IPS DF 6.9 (cell line): ENCODE results near the gene PGLYRP2.

Experiments
- DNase-seq: peaks from one replicate; pipeline ENCODE4 v3.0.0-alpha.2; 2013; ENCODE audit warnings: low read depth, low spot score
- H3K27ac ChIP-seq: one replicate; pipeline ENCODE4 v1.5.1; 2013; ENCODE audit warnings: low read length, control low read depth
- H3K27me3 ChIP-seq: 2 replicates; pipeline ENCODE4 v1.6.1; 2013; ENCODE audit warnings: mild to moderate bottlenecking, low read length; ENCODE audit not compliant: control insufficient read depth, insufficient read depth
- H3K36me3 ChIP-seq: 2 replicates; pipeline ENCODE4 v1.6.1; 2013; ENCODE audit warnings: low read length; ENCODE audit not compliant: control insufficient read depth, insufficient read depth
- H3K4me1 ChIP-seq: 2 replicates; pipeline ENCODE4 v1.6.1; 2013; ENCODE audit warnings: low read length; ENCODE audit not compliant: control insufficient read depth, insufficient read depth
- H3K4me3 ChIP-seq: 2 replicates; pipeline ENCODE4 v1.5.1; 2013; ENCODE audit warnings: mild to moderate bottlenecking, low read length
- H3K9me3 ChIP-seq: 2 replicates; pipeline ENCODE4 v1.6.1; 2013; ENCODE audit warnings: low read length, inconsistent platforms; ENCODE audit not compliant: control insufficient read depth, insufficient read depth
- WGBS: extraction: QIAGEN DNeasy Blood & Tissue Kit; methylation state at CpG from one replicate; pipeline ENCODE4 v1.1.7; 2013; ENCODE audit warnings: mixed read lengths, missing lambda C conversion rate; ENCODE audit not compliant: insufficient read length, insufficient coverage; 5-methylcytosine and 5-hydroxymethylcytosine counted together

PGLYRP2 gene

GRCh38 chr19:15438577-15438976 is 40.7 kb downstream of the PGLYRP2 start:
- Histone ChIP-seq H3K4me3 (no peak overlapping the region), H3K9me3 (no peaks in the 10 kb centered on the region), H3K4me1 (no peaks in the 10 kb centered on the region; the same call in 1 of the 2 replicates), H3K36me3 (no peaks in the 10 kb centered on the region), H3K27me3 (no peaks in the 10 kb centered on the region), H3K27ac (no peak overlapping the region)
- DNase-seq: no peak
- no CpG with 5 or more reads among the region's 27 CpGs for WGBS

- no peaks in the 10 kb centered on the region for H3K36me3 ChIP-seq
- DNase-seq: no peak
- no peak overlapping the region for H3K4me3 ChIP-seq
- H3K4me1 ChIP-seq: peaks cover 1% of the 10 kb centered on the region
- no peak overlapping the region for H3K27ac ChIP-seq
- H3K9me3 ChIP-seq: no peaks in the 10 kb centered on the region
- H3K27me3 ChIP-seq: no peaks in the 10 kb centered on the region
- no CpG with 5 or more reads among the region's 2 CpGs for WGBS
These were observed 41.2 kb downstream of the PGLYRP2 start for GRCh38 chr19:15438124-15438496.

GRCh38 chr19:15437355-15438123 is 41.8 kb downstream of the PGLYRP2 start:
- H3K36me3 ChIP-seq: no peaks in the 10 kb centered on the region
- DNase-seq: no peak
- H3K4me3 ChIP-seq: no peak overlapping the region
- H3K4me1 ChIP-seq: peaks cover 1% of the 10 kb centered on the region
- no peak overlapping the region for H3K27ac ChIP-seq
- no CpG with 5 or more reads among the region's 10 CpGs for WGBS
- H3K27me3 ChIP-seq: no peaks in the 10 kb centered on the region
- H3K9me3 ChIP-seq: no peaks in the 10 kb centered on the region

- DNase-seq: no peak
- Histone ChIP-seq H3K4me1 (peaks cover 2% of the 10 kb centered on the region), H3K4me3 (no peak overlapping the region), H3K9me3 (no peaks in the 10 kb centered on the region), H3K27me3 (no peaks in the 10 kb centered on the region), H3K36me3 (no peaks in the 10 kb centered on the region), H3K27ac (no peak overlapping the region)
- no CpG with 5 or more reads among the region's 15 CpGs for WGBS
These were observed 42.5 kb downstream of the PGLYRP2 start for GRCh38 chr19:15436826-15437110.

- Histone ChIP-seq H3K27ac (no peak overlapping the region), H3K36me3 (no peaks in the 10 kb centered on the region), H3K4me3 (no peak overlapping the region), H3K9me3 (no peaks in the 10 kb centered on the region), H3K4me1 (peaks cover 5% of the 10 kb centered on the region), H3K27me3 (no peaks in the 10 kb centered on the region)
- no peak for DNase-seq
- WGBS: no CpG with 5 or more reads among the region's 10 CpGs
These were observed 43.1 kb downstream of the PGLYRP2 start for GRCh38 chr19:15436012-15436825.

GRCh38 chr19:15433519-15434069 is 45.7 kb downstream of the PGLYRP2 start:
- peaks cover 6% of the 10 kb centered on the region for H3K4me1 ChIP-seq
- no peaks in the 10 kb centered on the region for H3K9me3 ChIP-seq
- H3K27me3 ChIP-seq: no peaks in the 10 kb centered on the region
- H3K4me3 ChIP-seq: peak overlapping the region; percentile 74; the same call in 1 of the 2 replicates
- no peaks in the 10 kb centered on the region for H3K36me3 ChIP-seq
- H3K27ac ChIP-seq: no peak overlapping the region
- DNase-seq: no peak
- WGBS: no CpG with 5 or more reads among the region's 8 CpGs

GRCh38 chr19:15432629-15433518 is 46.4 kb downstream of the PGLYRP2 start:
- Histone ChIP-seq H3K9me3 (no peaks in the 10 kb centered on the region), H3K27me3 (no peaks in the 10 kb centered on the region), H3K4me3 (peak overlapping the region; percentile 74; the same call in 1 of the 2 replicates), H3K36me3 (no peaks in the 10 kb centered on the region), H3K27ac (no peak overlapping the region), H3K4me1 (peaks cover 6% of the 10 kb centered on the region)
- DNase-seq: peak; percentile 60
- WGBS: no CpG with 5 or more reads among the region's 75 CpGs

- H3K9me3 ChIP-seq: no peaks in the 10 kb centered on the region
- H3K27me3 ChIP-seq: no peaks in the 10 kb centered on the region
- no peak overlapping the region for H3K27ac ChIP-seq
- DNase-seq: no peak
- peaks cover 4% of the 10 kb centered on the region; the same call in 1 of the 2 replicates for H3K36me3 ChIP-seq
- H3K4me1 ChIP-seq: peaks cover 6% of the 10 kb centered on the region
- peak overlapping the region; percentile 68 for H3K4me3 ChIP-seq
- no CpG with 5 or more reads among the region's 44 CpGs for WGBS
These were observed 47.2 kb downstream of the PGLYRP2 start for GRCh38 chr19:15432018-15432494.

- no peak overlapping the region for H3K27ac ChIP-seq
- H3K27me3 ChIP-seq: no peaks in the 10 kb centered on the region
- H3K4me1 ChIP-seq: peaks cover 6% of the 10 kb centered on the region
- H3K4me3 ChIP-seq: peak overlapping the region; percentile 68
- peaks cover 7% of the 10 kb centered on the region; the same call in 1 of the 2 replicates for H3K36me3 ChIP-seq
- no CpG with 5 or more reads among the region's 7 CpGs for WGBS
- no peak for DNase-seq
- no peaks in the 10 kb centered on the region for H3K9me3 ChIP-seq
These were observed 47.8 kb downstream of the PGLYRP2 start for GRCh38 chr19:15431396-15432017.
